Chondrocyte (in vitro differentiated cells): Measurements from ENCODE around the gene PEX7. TPM values are rescaled to one million over a fixed set of nuclear protein-coding genes. Genes with fewer than 3 reads are reported as not detected.

ENCODE experiments used
- DNase-seq: peaks from one replicate; pipeline ENCODE4 v3.0.0; 2021; ENCODE audit warnings: mixed read lengths, low spot score
- H3K27ac Mint-ChIP-seq: one replicate; pipeline ENCODE4 v1.8.0; 2021; ENCODE audit warnings: mild to moderate bottlenecking, moderate library complexity, mixed read lengths; ENCODE audit not compliant: unreplicated experiment
- H3K27me3 Mint-ChIP-seq: 2 replicates; pipeline ENCODE4 v1.8.0; 2021; ENCODE audit warnings: low read depth, mixed read lengths
- H3K36me3 Mint-ChIP-seq: 2 replicates; pipeline ENCODE4 v1.8.0; 2021; ENCODE audit warnings: low read depth, mixed read lengths
- H3K4me1 Mint-ChIP-seq: 2 replicates; pipeline ENCODE4 v1.8.0; 2021; ENCODE audit warnings: low read depth, mild to moderate bottlenecking, mixed read lengths
- H3K4me3 Mint-ChIP-seq: one replicate; pipeline ENCODE4 v1.8.0; 2021; ENCODE audit warnings: mild to moderate bottlenecking, moderate library complexity, mixed read lengths; ENCODE audit not compliant: unreplicated experiment
- H3K9me3 Mint-ChIP-seq: 2 replicates; pipeline ENCODE4 v1.8.0; 2021; ENCODE audit warnings: low read depth, mixed read lengths
- CTCF ChIP-seq: fragments of 200-600 bp; sonication (generic); IDR thresholded peaks from 2 replicates; pipeline ENCODE4 v1.5.0; 2021; ENCODE audit warnings: antibody characterized with exemption, mild to moderate bottlenecking, moderate library complexity
- total RNA-seq: library from RNA; stranded (reverse); gene quantifications from 3 replicates; pipeline ENCODE4 v1.2.1, GENCODE V29; 2021

PEX7 gene
- total RNA-seq, 1 donor from 2014 or later: 7.0 TPM

- H3K27me3 Mint-ChIP-seq: peaks cover 25% of the 10 kb centered on the region
- H3K4me1 Mint-ChIP-seq: peaks cover 12% of the 10 kb centered on the region
- no peak overlapping the region for H3K4me3 Mint-ChIP-seq
- H3K9me3 Mint-ChIP-seq: no peaks in the 10 kb centered on the region
- no peak for TF ChIP-seq CTCF
- peak; percentile 93 for DNase-seq
- no peak overlapping the region for H3K27ac Mint-ChIP-seq
- H3K36me3 Mint-ChIP-seq: no peaks in the 10 kb centered on the region
Measured at GRCh38 chr6:136923116-136923953, 100.9 kb downstream of the PEX7 start.

GRCh38 chr6:136923954-136924673 lies 101.7 kb downstream of the PEX7 start:
- DNase-seq: no peak
- Mint-ChIP-seq H3K4me3 (no peak overlapping the region), H3K27me3 (peaks cover 25% of the 10 kb centered on the region), H3K27ac (no peak overlapping the region), H3K9me3 (no peaks in the 10 kb centered on the region), H3K36me3 (no peaks in the 10 kb centered on the region), H3K4me1 (peaks cover 12% of the 10 kb centered on the region)
- no peak for TF ChIP-seq CTCF

- no peak overlapping the region for H3K27ac Mint-ChIP-seq
- no peak for TF ChIP-seq CTCF
- H3K27me3 Mint-ChIP-seq: peaks cover 13% of the 10 kb centered on the region
- H3K9me3 Mint-ChIP-seq: no peaks in the 10 kb centered on the region
- peaks cover 4% of the 10 kb centered on the region for H3K4me1 Mint-ChIP-seq
- H3K4me3 Mint-ChIP-seq: no peak overlapping the region
- H3K36me3 Mint-ChIP-seq: no peaks in the 10 kb centered on the region
- DNase-seq: no peak
Measured at GRCh38 chr6:136926383-136926782, 104.0 kb downstream of the PEX7 start.

GRCh38 chr6:136927292-136927691 lies 104.9 kb downstream of the PEX7 start:
- no peak overlapping the region for H3K4me3 Mint-ChIP-seq
- no peak for DNase-seq
- TF ChIP-seq CTCF: peak; percentile 56
- no peak overlapping the region for H3K27ac Mint-ChIP-seq
- peaks cover 3% of the 10 kb centered on the region for H3K4me1 Mint-ChIP-seq
- no peaks in the 10 kb centered on the region for H3K36me3 Mint-ChIP-seq
- H3K27me3 Mint-ChIP-seq: peaks cover 13% of the 10 kb centered on the region
- no peaks in the 10 kb centered on the region for H3K9me3 Mint-ChIP-seq

GRCh38 chr6:136930528-136930927 lies 108.1 kb downstream of the PEX7 start:
- no peak for TF ChIP-seq CTCF
- H3K4me1 Mint-ChIP-seq: no peaks in the 10 kb centered on the region
- H3K36me3 Mint-ChIP-seq: no peaks in the 10 kb centered on the region
- no peak overlapping the region for H3K4me3 Mint-ChIP-seq
- H3K9me3 Mint-ChIP-seq: no peaks in the 10 kb centered on the region
- H3K27ac Mint-ChIP-seq: no peak overlapping the region
- DNase-seq: no peak
- peaks cover 5% of the 10 kb centered on the region for H3K27me3 Mint-ChIP-seq
